Measurements from ENCODE around the gene HTR2C.

DNA sequence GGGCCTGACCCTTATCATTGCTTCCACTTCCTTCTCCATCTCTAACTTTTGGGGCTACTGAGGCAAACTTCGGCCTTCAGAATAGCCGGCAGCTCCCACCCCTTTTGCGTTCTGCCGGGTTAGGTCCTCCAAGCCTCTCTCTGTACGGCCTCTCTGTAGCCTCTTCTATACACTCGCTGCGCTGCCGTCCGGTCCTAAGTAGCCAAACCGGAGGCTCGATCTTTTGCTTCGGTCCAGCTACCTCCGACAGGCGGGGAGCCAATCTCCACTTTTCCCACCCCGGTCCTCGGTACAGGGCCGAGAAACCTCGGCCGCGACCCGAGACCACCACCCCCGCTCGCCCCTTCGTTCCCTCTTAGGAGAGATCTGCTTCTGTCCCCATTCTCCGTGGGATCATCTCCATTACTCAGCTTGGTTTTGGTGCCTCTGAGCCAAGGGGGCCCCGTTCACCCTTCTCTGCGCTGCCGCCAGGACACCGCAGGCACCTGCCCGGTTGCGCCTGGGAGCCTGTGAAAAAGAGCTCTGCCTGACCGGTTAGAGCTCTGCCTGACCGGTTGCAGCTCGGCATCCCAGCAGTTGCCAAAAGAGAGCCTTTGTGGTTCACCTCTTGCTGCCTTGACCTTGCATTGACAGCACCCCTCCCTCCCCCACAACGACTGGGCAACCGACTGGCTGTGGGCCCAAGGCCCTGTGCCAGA, 1.0 kb upstream of the HTR2C start:
- TF ChIP-seq EP300 (conservative IDR thresholded peaks at IDR 0.05; ENCODE audit: poor library complexity, severe bottlenecking): no peak
- TF ChIP-seq, protein P1, sequence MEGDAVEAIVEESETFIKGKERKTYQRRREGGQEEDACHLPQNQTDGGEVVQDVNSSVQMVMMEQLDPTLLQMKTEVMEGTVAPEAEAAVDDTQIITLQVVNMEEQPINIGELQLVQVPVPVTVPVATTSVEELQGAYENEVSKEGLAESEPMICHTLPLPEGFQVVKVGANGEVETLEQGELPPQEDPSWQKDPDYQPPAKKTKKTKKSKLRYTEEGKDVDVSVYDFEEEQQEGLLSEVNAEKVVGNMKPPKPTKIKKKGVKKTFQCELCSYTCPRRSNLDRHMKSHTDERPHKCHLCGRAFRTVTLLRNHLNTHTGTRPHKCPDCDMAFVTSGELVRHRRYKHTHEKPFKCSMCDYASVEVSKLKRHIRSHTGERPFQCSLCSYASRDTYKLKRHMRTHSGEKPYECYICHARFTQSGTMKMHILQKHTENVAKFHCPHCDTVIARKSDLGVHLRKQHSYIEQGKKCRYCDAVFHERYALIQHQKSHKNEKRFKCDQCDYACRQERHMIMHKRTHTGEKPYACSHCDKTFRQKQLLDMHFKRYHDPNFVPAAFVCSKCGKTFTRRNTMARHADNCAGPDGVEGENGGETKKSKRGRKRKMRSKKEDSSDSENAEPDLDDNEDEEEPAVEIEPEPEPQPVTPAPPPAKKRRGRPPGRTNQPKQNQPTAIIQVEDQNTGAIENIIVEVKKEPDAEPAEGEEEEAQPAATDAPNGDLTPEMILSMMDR (IDR thresholded peaks at IDR 0.05; ENCODE audit: poor library complexity, severe bottlenecking): no peak
- TF ChIP-seq POLR2AphosphoS5 (IDR thresholded peaks at IDR 0.05): no peak
- TF ChIP-seq TAF1 (IDR thresholded peaks at IDR 0.05; ENCODE audit: low read depth): no peak
- TF ChIP-seq, protein P2, sequence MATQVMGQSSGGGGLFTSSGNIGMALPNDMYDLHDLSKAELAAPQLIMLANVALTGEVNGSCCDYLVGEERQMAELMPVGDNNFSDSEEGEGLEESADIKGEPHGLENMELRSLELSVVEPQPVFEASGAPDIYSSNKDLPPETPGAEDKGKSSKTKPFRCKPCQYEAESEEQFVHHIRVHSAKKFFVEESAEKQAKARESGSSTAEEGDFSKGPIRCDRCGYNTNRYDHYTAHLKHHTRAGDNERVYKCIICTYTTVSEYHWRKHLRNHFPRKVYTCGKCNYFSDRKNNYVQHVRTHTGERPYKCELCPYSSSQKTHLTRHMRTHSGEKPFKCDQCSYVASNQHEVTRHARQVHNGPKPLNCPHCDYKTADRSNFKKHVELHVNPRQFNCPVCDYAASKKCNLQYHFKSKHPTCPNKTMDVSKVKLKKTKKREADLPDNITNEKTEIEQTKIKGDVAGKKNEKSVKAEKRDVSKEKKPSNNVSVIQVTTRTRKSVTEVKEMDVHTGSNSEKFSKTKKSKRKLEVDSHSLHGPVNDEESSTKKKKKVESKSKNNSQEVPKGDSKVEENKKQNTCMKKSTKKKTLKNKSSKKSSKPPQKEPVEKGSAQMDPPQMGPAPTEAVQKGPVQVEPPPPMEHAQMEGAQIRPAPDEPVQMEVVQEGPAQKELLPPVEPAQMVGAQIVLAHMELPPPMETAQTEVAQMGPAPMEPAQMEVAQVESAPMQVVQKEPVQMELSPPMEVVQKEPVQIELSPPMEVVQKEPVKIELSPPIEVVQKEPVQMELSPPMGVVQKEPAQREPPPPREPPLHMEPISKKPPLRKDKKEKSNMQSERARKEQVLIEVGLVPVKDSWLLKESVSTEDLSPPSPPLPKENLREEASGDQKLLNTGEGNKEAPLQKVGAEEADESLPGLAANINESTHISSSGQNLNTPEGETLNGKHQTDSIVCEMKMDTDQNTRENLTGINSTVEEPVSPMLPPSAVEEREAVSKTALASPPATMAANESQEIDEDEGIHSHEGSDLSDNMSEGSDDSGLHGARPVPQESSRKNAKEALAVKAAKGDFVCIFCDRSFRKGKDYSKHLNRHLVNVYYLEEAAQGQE (IDR thresholded peaks at IDR 0.05; ENCODE audit: borderline replicate concordance): no peak
- TF ChIP-seq SMC3 (conservative IDR thresholded peaks at IDR 0.05; ENCODE audit: poor library complexity): no peak
- no peak for TF ChIP-seq EZH2 (IDR thresholded peaks at IDR 0.05; ENCODE audit: borderline replicate concordance, insufficient read depth, low read length, poor library complexity, severe bottlenecking)
- TF ChIP-seq RAD21 (conservative IDR thresholded peaks at IDR 0.05): no peak
- TF ChIP-seq MXI1 (conservative IDR thresholded peaks at IDR 0.05; ENCODE audit: poor library complexity, severe bottlenecking): no peak

All from neural cell (in vitro differentiated cells).